CD4-positive, alpha-beta T cell treated with Interleukin-10 for 1 hour (primary cell): ENCODE results near the gene SNTA1.
"Not testable (repeated sequence)": the region's sequence is repeated elsewhere in the genome, so short reads cannot be mapped to it uniquely, and the experiment has no call there.

Source experiments
- DNase-seq: peaks from one replicate; pipeline ENCODE4 v3.0.0-alpha.2; 2020

The SNTA1 gene

GRCh38 chr20:33465481-33466302, 22.1 kb upstream of the SNTA1 start:
- DNase-seq = no peak

- DNase-seq = not testable (repeated sequence)
These were observed 21.2 kb upstream of the SNTA1 start for GRCh38 chr20:33464759-33465158.

- no peak for DNase-seq
These were observed 20.0 kb upstream of the SNTA1 start for GRCh38 chr20:33463332-33464101.

- no peak for DNase-seq
These were observed 17.1 kb upstream of the SNTA1 start for GRCh38 chr20:33460711-33461110.

GRCh38 chr20:33459599-33459998, 16.0 kb upstream of the SNTA1 start:
- DNase-seq = no peak

GRCh38 chr20:33456916-33457642, 13.5 kb upstream of the SNTA1 start:
- DNase-seq = peak; percentile 82

- DNase-seq = no peak
These were observed 7.3 kb upstream of the SNTA1 start for GRCh38 chr20:33450867-33451266.

- DNase-seq = no peak
These were observed 2.5 kb upstream of the SNTA1 start for GRCh38 chr20:33445881-33446625.

GRCh38 chr20:33444797-33445560, 1.4 kb upstream of the SNTA1 start:
- peak; percentile 33 for DNase-seq

- no peak for DNase-seq
These were observed 504 bp downstream of the SNTA1 start for GRCh38 chr20:33443006-33443511.

- no peak for DNase-seq
These were observed 1.2 kb downstream of the SNTA1 start for GRCh38 chr20:33442136-33443005.

GRCh38 chr20:33441142-33441955, 2.2 kb downstream of the SNTA1 start:
- no peak for DNase-seq

GRCh38 chr20:33440562-33440961, 3.0 kb downstream of the SNTA1 start:
- DNase-seq = not testable (repeated sequence)

GRCh38 chr20:33438481-33438880, 5.1 kb downstream of the SNTA1 start:
- no peak for DNase-seq

GRCh38 chr20:33437141-33437911, 6.2 kb downstream of the SNTA1 start:
- no peak for DNase-seq

GRCh38 chr20:33434434-33434833, 9.1 kb downstream of the SNTA1 start:
- no peak for DNase-seq

- no peak for DNase-seq
These were observed 9.9 kb downstream of the SNTA1 start for GRCh38 chr20:33433465-33434234.

GRCh38 chr20:33431797-33432381, 11.7 kb downstream of the SNTA1 start:
- DNase-seq = no peak
